ENCODE data around the gene PMFBP1.
"Not testable (repeated sequence)": the region's sequence is repeated elsewhere in the genome, so short reads cannot be mapped to it uniquely, and the experiment has no call there.

PMFBP1 gene

DNA sequence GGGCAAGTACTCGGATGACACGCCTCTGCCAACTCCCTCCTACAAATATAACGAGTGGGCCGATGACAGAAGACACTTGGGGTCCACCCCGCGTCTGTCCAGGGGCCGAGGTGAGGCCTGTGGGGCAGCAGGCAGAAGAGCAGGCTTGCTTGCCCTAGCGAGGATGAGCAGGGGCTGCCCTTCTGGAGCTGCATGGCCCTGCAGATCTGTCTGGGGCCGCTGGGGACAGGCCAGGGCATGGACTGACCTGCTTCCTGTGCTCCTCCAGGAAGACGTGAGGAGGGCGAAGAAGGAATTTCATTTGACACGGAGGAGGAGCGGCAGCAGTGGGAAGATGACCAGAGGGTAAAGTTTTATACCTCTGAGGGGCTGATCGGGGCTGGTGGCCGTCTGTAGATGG is 73.0 kb downstream of the PMFBP1 start:
- no peak for DNase-seq

DNA sequence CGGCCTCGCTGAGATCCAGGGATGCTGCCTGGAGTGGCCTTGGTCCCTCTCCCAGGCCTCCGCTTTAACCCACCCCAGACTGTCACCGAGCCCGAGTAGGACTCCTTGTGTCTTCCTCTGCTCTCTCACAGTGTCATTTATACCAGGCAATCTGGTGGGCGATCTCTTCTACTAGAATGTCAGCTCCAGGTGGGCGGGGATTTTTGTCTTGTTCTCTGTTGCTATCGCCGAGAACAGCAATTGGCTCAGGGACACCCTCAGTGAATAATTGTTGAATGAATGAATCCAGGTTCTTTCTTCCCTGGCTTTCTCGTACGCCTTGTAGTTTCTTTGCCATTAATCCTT is 77.7 kb downstream of the PMFBP1 start:
- DNase-seq, result no peak

GRCh38 chr16:72093448-72094265 is 78.3 kb downstream of the PMFBP1 start, which contains the start of the genes DHX38 and TXNL4B:
Gene DHX38, plus strand, starts transcription at chr16:72093847. Its CDS starts 2,311 bp downstream, at chr16:72096158.
Gene TXNL4B, minus strand, starts transcription at chr16:72093620. Its CDS starts 2,871 bp downstream, at chr16:72090749.
- peak; percentile 98 for DNase-seq

DNA sequence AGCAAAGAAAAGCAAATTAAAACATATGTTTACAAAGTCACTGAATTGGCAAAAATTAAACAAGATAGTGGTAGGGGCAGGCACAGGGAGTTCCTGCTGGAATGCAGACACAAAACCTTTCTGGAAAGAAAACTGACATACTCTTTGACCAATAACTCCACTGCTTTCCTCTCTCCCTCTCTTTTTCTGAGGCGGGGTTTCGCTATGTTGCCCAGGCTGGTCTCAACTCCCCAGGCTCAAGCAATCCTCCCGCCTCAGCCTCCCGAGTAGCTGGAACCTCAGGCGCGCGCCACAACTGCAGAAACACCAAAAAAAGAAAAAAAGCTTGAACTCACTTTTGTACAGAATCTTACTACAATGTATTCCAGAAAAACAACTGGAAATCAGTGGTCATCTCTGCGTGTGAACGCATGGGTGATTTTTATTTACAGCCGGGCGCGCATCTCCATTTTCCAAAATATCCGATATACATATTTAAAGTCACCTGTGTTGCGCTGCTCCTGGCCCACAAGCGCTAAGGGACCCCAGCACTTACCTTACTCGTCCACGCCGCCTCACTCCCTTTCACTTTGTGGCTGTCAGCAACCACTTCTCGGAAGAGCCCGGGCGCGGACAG is 79.0 kb downstream of the PMFBP1 start:
- peak; percentile 39 for DNase-seq

GRCh38 chr16:72091217-72091616 is 80.7 kb downstream of the PMFBP1 start:
- no peak for DNase-seq

- DNase-seq, result no peak
Observed at GRCh38 chr16:72085002-72085401, 87.0 kb downstream of the PMFBP1 start.

DNA sequence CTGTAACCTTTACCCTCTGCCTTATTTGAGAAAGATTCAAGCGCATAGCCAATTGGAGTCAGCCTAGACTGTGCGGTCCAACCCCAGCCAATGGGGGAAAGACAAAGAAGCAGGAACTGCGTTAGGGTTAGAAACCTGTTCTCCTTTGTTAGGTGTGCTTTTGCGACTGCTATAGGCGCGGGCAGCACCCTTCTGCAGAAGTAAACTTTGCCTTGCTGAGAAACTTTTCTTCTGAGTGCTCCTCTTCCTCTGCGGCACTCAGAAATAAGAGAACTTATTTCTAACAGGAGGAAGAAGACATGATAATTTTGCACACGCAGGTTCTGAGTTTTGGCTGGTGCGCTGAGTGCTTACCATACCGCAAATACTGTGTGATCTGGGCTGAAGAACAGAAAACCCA is 87.5 kb downstream of the PMFBP1 start:
- no peak for DNase-seq

DNA sequence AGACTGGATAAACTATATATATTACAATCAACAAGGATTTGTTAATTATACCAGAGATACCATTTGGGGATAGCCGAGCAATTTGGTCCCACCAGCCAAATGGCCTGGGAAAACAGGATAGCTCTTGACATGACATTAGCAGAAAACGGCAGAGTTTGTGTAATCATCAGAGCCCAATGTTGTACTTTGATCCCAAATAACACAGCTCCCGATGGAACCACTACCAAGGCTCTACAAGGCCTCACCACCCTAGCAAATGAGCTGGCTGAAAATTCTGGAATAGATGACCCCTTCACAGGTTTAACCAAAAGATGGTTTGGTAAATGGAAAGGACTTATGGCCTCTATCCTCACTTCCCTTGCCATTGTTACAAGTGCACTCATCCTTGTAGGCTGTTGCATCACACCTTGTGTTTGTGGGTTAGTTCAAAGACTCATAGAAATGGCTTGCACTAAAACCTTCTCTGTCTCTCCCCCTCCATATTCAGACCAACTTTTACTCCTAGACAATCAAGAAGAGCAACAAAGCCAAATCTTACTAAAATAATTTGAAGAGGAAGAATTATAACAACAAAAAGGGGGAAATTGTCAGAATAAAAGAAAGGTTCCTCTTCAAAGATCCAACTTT is 88.1 kb downstream of the PMFBP1 start:
- DNase-seq, result no peak

DNA sequence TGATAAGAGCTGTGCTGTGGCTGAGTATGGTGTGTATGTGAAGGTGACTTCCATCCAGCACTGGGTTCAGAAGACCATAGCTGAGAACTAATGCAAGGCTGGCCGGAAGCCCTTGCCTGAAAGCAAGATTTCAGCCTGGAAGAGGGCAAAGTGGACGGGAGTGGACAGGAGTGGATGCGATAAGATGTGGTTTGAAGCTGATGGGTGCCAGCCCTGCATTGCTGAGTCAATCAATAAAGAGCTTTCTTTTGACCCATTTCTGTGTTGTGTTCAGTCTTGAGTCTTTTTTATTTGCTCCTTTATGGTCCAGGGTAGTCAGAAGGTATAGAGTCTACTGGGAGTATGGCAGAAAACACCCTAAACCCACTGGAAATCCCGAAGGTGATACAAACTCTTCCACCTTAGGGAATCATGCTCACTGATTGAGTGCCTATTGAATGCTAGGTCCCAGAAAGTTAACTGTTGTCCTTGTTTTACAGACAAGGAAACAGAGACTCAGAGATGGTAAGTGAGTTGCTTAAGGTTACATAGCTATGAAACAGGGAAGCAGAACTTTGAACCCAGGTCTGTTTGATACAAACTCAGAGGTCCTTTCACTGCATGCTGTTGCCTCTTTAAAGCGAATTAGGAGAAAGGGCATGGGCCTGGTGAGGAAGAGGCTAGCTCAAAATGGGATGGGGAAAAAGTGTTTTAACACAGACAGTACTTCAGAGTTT is 94.8 kb downstream of the PMFBP1 start:
- not testable (repeated sequence) for DNase-seq

DNA sequence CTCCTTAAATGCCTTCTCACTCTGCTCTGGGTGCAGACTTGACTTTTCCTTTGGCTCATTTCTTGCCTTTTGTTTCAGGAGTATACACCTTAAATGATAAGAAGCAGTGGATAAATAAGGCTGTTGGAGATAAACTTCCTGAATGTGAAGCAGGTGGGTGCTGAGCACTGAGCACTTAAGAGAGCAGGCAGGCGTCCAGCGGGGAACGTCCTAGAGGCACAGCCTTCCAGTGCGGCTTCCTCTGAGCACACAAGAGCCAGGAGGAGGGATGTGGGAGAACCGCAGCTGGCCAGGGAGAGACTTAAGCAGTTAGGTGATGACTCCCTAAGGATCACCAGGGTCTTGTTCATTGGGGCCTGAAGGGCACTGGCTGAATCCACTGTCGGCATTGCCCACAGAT is 96.9 kb downstream of the PMFBP1 start:
- not testable (repeated sequence) for DNase-seq

GRCh38 chr16:72073560-72074230 is 98.3 kb downstream of the PMFBP1 start:
- DNase-seq, result no peak

- no peak for DNase-seq
Observed at GRCh38 chr16:72072514-72073342, 99.2 kb downstream of the PMFBP1 start.
